ENCODE data around the gene PITPNM3. TPM values are rescaled to one million over a fixed set of nuclear protein-coding genes. Genes with fewer than 3 reads are reported as not detected.

PITPNM3 gene
- total RNA-seq, 2 experiments from 2014 or later = 0.87 to 0.92 TPM

DNA sequence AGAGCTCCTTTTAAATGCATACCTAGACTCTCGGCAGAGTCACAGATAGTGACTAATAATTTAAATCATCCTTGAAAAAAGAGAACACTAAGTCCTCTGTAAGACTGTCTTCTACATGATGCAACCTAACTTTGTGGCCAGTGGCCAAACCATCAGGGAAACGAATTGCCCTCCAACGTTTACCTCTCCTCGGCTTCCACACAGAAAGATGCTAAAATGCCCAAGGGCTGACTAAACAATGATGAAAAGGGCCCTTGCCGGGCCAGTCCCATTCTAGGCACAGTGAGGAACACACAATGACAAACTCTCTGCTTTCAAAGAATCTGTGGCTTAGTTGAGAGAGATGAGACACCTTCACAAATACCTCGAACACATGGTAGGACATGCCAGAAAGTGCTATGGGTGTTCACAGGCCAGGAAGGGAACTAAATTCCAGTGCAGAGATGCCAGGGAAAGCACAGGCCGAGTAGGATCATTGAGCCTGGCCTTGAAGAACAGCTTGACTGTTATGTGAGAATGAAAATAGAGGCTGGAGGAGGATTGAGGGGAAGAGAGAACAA is 35.3 kb upstream of the PITPNM3 start:
- Mint-ChIP-seq H3K27me3 (no peaks in the 10 kb centered on the region), H3K4me3 (no peak overlapping the region), H3K36me3 (ENCODE audit: low read depth) (peaks cover 58% of the 10 kb centered on the region), H3K27ac (peak overlapping the region; percentile 17), H3K4me1 (ENCODE audit: low read depth) (peaks cover 5% of the 10 kb centered on the region), H3K9me3 (no peaks in the 10 kb centered on the region)
- DNase-seq (no peak), ATAC-seq (no peak)
- POLR2A ChIA-PET = no interaction called here
- TF ChIP-seq, protein P1, sequence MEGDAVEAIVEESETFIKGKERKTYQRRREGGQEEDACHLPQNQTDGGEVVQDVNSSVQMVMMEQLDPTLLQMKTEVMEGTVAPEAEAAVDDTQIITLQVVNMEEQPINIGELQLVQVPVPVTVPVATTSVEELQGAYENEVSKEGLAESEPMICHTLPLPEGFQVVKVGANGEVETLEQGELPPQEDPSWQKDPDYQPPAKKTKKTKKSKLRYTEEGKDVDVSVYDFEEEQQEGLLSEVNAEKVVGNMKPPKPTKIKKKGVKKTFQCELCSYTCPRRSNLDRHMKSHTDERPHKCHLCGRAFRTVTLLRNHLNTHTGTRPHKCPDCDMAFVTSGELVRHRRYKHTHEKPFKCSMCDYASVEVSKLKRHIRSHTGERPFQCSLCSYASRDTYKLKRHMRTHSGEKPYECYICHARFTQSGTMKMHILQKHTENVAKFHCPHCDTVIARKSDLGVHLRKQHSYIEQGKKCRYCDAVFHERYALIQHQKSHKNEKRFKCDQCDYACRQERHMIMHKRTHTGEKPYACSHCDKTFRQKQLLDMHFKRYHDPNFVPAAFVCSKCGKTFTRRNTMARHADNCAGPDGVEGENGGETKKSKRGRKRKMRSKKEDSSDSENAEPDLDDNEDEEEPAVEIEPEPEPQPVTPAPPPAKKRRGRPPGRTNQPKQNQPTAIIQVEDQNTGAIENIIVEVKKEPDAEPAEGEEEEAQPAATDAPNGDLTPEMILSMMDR (IDR thresholded peaks at IDR 0.05) = no peak
- intact Hi-C loops (cut with micrococcal nuclease) = no loop called here
- CTCF ChIA-PET = no interaction called here

DNA sequence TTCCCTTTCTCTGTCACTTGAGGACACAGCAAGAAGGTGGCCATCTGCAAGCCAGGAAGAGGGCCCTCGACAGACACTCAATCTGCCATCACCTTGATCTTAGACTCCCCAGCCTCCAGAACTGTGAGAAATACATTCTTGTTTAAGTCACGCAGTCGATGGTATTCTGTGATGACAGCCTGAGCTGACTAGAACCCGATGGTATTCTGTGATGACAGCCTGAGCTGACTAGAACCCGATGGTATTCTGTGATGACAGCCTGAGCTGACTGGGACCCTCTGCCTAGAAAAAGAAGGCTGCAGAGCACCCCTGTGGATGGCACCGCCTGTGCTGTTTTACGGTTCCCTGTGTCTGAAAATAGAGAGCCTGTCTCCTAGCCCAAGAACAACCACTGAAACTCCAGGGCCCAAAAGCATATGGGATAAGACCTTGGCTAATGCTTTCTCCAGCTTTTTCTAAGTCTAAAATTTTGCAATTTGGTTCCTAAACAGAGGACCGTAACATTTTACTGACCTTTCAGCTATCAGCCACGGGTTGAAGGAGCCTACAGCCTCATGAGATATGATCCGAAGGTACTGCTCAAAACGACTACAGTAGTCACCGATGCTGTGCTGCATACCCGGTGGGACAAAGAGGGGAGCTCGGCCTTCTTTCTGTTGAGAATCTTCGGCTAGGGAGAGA is 33.1 kb upstream of the PITPNM3 start:
- DNase-seq (no peak), ATAC-seq (no peak)
- TF ChIP-seq, protein P1 (IDR thresholded peaks at IDR 0.05) = no peak
- intact Hi-C loops (cut with micrococcal nuclease) = no loop called here
- CTCF ChIA-PET = interaction anchor here (1.1 kb wide), 1 partner anchor 117 kb away, joined by 3 read pairs; no protein-coding TSS in a partner anchor
- Mint-ChIP-seq H3K27me3 (no peaks in the 10 kb centered on the region), H3K36me3 (ENCODE audit: low read depth) (peaks cover 67% of the 10 kb centered on the region), H3K27ac (no peak overlapping the region), H3K9me3 (peaks cover 5% of the 10 kb centered on the region), H3K4me3 (no peak overlapping the region), H3K4me1 (ENCODE audit: low read depth) (peaks cover 5% of the 10 kb centered on the region)
- POLR2A ChIA-PET = no interaction called here

DNA sequence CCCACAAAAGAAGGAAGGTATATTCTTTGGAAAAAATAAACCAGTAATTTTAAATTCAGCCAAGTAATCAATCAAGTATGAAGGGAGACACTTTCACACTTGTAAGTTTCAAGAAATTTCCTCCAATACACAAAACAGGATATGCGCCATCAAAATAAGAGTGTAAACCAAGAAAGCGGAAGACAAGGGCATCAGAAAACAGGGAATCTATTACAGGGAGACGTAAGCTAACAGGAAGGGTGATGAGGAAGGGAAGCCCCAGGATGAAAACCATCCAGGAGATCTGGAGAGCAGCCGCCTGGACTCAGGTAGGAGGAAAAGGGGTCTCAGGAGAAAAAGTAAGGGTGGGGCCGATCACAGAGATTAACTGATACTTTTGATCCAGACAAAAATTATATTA is 31.8 kb upstream of the PITPNM3 start:
- POLR2A ChIA-PET = no interaction called here
- ATAC-seq (no peak), DNase-seq (no peak)
- no peak overlapping the region for H3K4me3 Mint-ChIP-seq
- H3K36me3 Mint-ChIP-seq (ENCODE audit: low read depth) = peaks cover 72% of the 10 kb centered on the region
- intact Hi-C loops (cut with micrococcal nuclease) = no loop called here
- H3K27ac Mint-ChIP-seq = no peak overlapping the region
- H3K27me3 Mint-ChIP-seq = no peaks in the 10 kb centered on the region
- TF ChIP-seq, protein P1 (IDR thresholded peaks at IDR 0.05) = no peak
- H3K9me3 Mint-ChIP-seq = peaks cover 5% of the 10 kb centered on the region
- CTCF ChIA-PET = interaction anchor here (1.1 to 2.0 kb wide), 2 partner anchors 11 to 116 kb away, joined by 3 to 5 read pairs; no protein-coding TSS in a partner anchor
- peaks cover 5% of the 10 kb centered on the region for H3K4me1 Mint-ChIP-seq (ENCODE audit: low read depth)

DNA sequence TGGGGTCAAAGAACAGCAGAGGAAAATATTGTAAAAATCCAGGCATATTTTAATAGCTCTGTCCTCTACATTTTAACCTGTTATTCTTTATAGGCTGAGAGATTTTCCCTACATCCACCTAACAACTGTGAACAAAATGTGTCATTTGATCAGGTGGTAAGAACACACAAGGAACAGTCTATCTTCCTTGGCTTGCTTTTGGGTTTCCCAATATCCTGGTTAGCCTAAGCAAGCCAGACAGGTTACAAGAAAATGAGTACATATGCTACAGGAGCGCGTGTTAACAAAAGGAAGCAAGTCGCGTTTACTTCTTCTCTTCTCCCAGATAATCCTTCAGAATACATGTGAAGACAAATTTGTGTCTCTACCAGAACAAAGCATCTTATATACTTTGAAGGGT is 31.0 kb upstream of the PITPNM3 start:
- ATAC-seq = no peak
- TF ChIP-seq, protein P1 (IDR thresholded peaks at IDR 0.05) = no peak
- ChIA-PET POLR2A (no interaction called here), CTCF (interaction anchor here (2.0 kb wide), 1 partner anchor 12 kb away, joined by 5 read pairs; no protein-coding TSS in a partner anchor)
- Mint-ChIP-seq H3K27ac (no peak overlapping the region), H3K4me1 (ENCODE audit: low read depth) (peaks cover 5% of the 10 kb centered on the region), H3K4me3 (no peak overlapping the region), H3K27me3 (no peaks in the 10 kb centered on the region), H3K9me3 (peaks cover 5% of the 10 kb centered on the region), H3K36me3 (ENCODE audit: low read depth) (peaks cover 74% of the 10 kb centered on the region)
- intact Hi-C loops (cut with micrococcal nuclease) = no loop called here
- DNase-seq = no peak

GRCh38 chr17:6583411-6583810 is 27.1 kb upstream of the PITPNM3 start:
- TF ChIP-seq, protein P1 (IDR thresholded peaks at IDR 0.05) = no peak
- CTCF ChIA-PET = no interaction called here

More at GRCh38 chr17:6583411-6583810, 27.1 kb upstream of the PITPNM3 start:
- intact Hi-C loops (cut with micrococcal nuclease) = no loop called here
- no peak for DNase-seq
- H3K36me3 Mint-ChIP-seq (ENCODE audit: low read depth) = peaks cover 54% of the 10 kb centered on the region
- POLR2A ChIA-PET = no interaction called here
- no peak overlapping the region for H3K27ac Mint-ChIP-seq
- no peak for ATAC-seq
- no peak overlapping the region for H3K4me3 Mint-ChIP-seq
- no peaks in the 10 kb centered on the region for H3K27me3 Mint-ChIP-seq
- H3K9me3 Mint-ChIP-seq = peaks cover 5% of the 10 kb centered on the region
- H3K4me1 Mint-ChIP-seq (ENCODE audit: low read depth) = no peaks in the 10 kb centered on the region
